Stimulated activated effector memory CD8-positive, alpha-beta T cell treated with anti-CD3 and anti-CD28 coated beads, Interleukin-12 subunit alpha, Interleukin-12 subunit beta, amount 100 ng/mL, for 72 hours (primary cell): ENCODE data around the gene CYB5RL.
"Not testable (repeated sequence)": the region's sequence is repeated elsewhere in the genome, so short reads cannot be mapped to it uniquely, and the experiment has no call there.

Experiments
- ATAC-seq: fragments of 150-1000 bp; cut with Tn5 transposase; 2 replicates; pipeline ENCODE4 v1.10.0; 2021
- DNase-seq, 2 donors: peaks; one replicate each; pipeline ENCODE4 v3.0.0; 2021 to 2022; ENCODE audit warnings: low spot score in 2 of 2
- H3K27ac Mint-ChIP-seq: one replicate; pipeline ENCODE4 v1.8.0; 2022; ENCODE audit warnings: mild to moderate bottlenecking, mixed read lengths
- H3K36me3 Mint-ChIP-seq: one replicate; pipeline ENCODE4 v1.8.0; 2022; ENCODE audit warnings: mild to moderate bottlenecking, mixed read lengths
- H3K4me1 Mint-ChIP-seq: one replicate; pipeline ENCODE4 v1.8.0; 2022; ENCODE audit warnings: mixed read lengths
- H3K4me3 Mint-ChIP-seq: one replicate; pipeline ENCODE4 v1.8.0; 2022; ENCODE audit warnings: mild to moderate bottlenecking, mixed read lengths
- H3K9me3 Mint-ChIP-seq: one replicate; pipeline ENCODE4 v1.8.0; 2022; ENCODE audit warnings: mixed read lengths

Gene CYB5RL

DNA sequence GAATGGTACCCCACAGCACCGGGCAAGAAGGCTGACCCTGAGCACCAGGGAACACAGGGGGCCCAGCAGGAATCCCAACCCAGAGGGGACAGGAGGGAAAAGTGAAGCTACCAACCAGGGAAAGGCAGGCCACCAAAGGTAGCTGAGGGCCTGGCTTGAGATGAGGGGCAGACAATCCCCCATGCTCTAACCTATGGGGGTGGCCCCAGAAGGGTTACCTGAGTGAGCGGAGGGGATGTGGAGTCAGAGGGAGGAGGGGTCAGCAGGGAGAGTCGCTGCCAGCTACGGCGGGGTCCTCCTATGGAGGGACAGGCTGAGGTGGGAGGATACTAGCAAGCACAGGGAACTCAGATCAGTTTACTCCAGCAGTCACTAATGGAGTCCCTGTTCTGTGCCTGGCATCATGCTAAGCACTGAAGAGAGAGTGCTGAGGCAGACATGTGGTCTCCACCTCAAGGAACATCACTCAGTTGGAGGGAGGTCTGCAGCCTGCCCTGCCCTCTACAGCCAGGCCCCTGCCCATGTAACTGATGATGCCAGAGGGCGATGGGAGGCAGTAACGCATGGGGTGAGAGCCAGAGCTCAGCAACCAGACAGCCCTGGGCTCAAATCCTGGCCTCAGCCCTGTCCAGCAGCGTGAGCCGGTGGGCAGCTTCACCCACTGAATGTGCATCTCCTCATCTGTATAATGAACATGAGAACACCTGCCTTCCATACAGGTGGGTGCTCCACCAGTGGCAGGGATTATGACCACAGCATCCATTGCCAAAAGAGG, 21.3 kb downstream of the CYB5RL start:
- no peak for DNase-seq
- Mint-ChIP-seq H3K36me3 (no peaks in the 10 kb centered on the region), H3K9me3 (no peaks in the 10 kb centered on the region), H3K4me3 (no peak overlapping the region), H3K27ac (peak overlapping the region; percentile 29), H3K4me1 (no peaks in the 10 kb centered on the region)
- ATAC-seq: no peak

DNA sequence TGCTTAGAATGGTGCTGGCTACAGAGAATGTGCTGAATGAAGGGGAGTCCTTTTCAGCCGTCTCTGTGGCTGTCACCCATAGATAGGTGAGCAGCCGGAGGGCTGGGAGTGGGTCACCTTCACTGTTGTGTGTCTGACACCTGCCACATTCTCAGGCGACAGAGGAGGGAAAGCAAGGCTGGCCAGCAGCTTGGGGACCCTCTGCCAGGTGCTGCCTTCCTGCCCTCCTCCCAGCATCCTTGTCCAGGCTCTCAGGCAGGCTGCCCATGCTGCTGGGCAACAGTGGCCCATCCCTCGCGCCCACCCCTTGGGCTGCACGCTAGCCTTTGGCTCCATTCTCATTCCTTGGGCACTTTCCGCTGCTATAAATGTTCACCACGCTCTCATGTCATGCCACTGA, 22.1 kb downstream of the CYB5RL start:
- no peaks in the 10 kb centered on the region for H3K9me3 Mint-ChIP-seq
- DNase-seq (no peak), ATAC-seq (no peak)
- H3K4me3 Mint-ChIP-seq: no peak overlapping the region
- H3K36me3 Mint-ChIP-seq: no peaks in the 10 kb centered on the region
- H3K4me1 Mint-ChIP-seq: no peaks in the 10 kb centered on the region
- no peak overlapping the region for H3K27ac Mint-ChIP-seq

- Mint-ChIP-seq H3K36me3 (no peaks in the 10 kb centered on the region), H3K4me1 (no peaks in the 10 kb centered on the region), H3K9me3 (no peaks in the 10 kb centered on the region), H3K27ac (peak overlapping the region; percentile 45), H3K4me3 (no peak overlapping the region)
- DNase-seq (no peak), ATAC-seq (peak; percentile 4)
Observed at GRCh38 chr1:54176621-54177327, 23.1 kb downstream of the CYB5RL start.

GRCh38 chr1:54174106-54174505, 25.7 kb downstream of the CYB5RL start:
- no peaks in the 10 kb centered on the region for H3K9me3 Mint-ChIP-seq
- H3K4me1 Mint-ChIP-seq: no peaks in the 10 kb centered on the region
- DNase-seq (no peak), ATAC-seq (no peak)
- no peaks in the 10 kb centered on the region for H3K36me3 Mint-ChIP-seq
- peak overlapping the region; percentile 14 for H3K27ac Mint-ChIP-seq
- no peak overlapping the region for H3K4me3 Mint-ChIP-seq

- DNase-seq: no peak
- H3K36me3 Mint-ChIP-seq: no peaks in the 10 kb centered on the region
- no peaks in the 10 kb centered on the region for H3K9me3 Mint-ChIP-seq
- H3K4me1 Mint-ChIP-seq: no peaks in the 10 kb centered on the region
- H3K27ac Mint-ChIP-seq: no peak overlapping the region
- H3K4me3 Mint-ChIP-seq: no peak overlapping the region
- no peak for ATAC-seq
Observed at GRCh38 chr1:54173681-54174080, 26.1 kb downstream of the CYB5RL start.

- no peaks in the 10 kb centered on the region for H3K36me3 Mint-ChIP-seq
- DNase-seq: no peak
- no peak overlapping the region for H3K27ac Mint-ChIP-seq
Observed at GRCh38 chr1:54172614-54173599, 26.9 kb downstream of the CYB5RL start.

GRCh38 chr1:54171606-54172005, 28.2 kb downstream of the CYB5RL start:
- no peaks in the 10 kb centered on the region for H3K4me1 Mint-ChIP-seq
- no peaks in the 10 kb centered on the region for H3K9me3 Mint-ChIP-seq
- no peaks in the 10 kb centered on the region for H3K36me3 Mint-ChIP-seq
- no peak for DNase-seq
- H3K4me3 Mint-ChIP-seq: no peak overlapping the region
- ATAC-seq: no peak
- H3K27ac Mint-ChIP-seq: no peak overlapping the region

More at GRCh38 chr1:54172614-54173599, 26.9 kb downstream of the CYB5RL start:
- Mint-ChIP-seq H3K4me3 (no peak overlapping the region), H3K9me3 (no peaks in the 10 kb centered on the region), H3K4me1 (no peaks in the 10 kb centered on the region)
- ATAC-seq: no peak

DNA sequence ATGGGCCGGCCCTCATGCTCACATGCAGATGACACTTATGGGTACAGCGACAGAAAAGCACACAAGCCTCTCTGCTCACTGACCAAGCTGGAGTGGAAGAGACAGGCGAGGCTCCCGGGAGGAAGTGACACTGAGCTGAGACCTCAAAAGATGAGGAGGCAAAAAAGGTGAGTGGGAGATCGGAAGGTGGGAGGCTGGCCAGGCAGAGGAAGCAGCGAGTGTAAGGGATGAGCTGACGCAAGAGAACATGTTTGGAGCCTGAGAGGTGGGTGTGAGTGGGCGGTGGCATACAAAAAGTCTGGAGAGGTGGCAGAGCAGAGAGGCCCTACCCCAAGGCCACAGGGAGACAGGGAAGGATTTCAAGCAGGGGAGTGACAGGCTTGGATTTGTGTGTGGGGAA, 28.8 kb downstream of the CYB5RL start:
- Mint-ChIP-seq H3K9me3 (no peaks in the 10 kb centered on the region), H3K4me1 (no peaks in the 10 kb centered on the region), H3K27ac (no peak overlapping the region), H3K36me3 (no peaks in the 10 kb centered on the region), H3K4me3 (no peak overlapping the region)
- no peak for ATAC-seq
- DNase-seq: no peak

DNA sequence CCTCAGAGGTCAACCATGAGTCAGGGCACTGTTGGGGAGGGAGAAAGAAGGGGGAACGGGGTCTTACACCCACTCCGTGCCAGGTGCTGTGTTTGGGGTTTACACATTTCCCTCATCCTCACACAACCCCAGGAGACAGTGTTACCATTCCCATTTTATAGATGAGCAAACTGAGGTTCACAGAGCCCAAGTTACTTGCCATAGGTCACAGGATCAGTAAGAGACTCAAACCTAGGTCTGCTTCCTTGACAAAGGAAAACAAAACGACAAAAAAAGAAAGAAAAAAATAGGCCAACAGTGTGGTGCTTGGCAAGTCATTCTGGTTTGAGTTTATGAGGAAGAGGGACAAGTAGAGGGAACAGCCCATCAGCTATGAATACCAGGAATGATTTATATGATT, 30.8 kb downstream of the CYB5RL start:
- no peak for DNase-seq

GRCh38 chr1:54168206-54168965, 31.4 kb downstream of the CYB5RL start:
- Mint-ChIP-seq H3K4me1 (no peaks in the 10 kb centered on the region), H3K27ac (no peak overlapping the region), H3K9me3 (no peaks in the 10 kb centered on the region), H3K4me3 (no peak overlapping the region), H3K36me3 (no peaks in the 10 kb centered on the region)
- ATAC-seq: no peak
- no peak for DNase-seq

More for the DNA sequence above, 30.8 kb downstream of the CYB5RL start:
- no peaks in the 10 kb centered on the region for H3K36me3 Mint-ChIP-seq
- no peaks in the 10 kb centered on the region for H3K9me3 Mint-ChIP-seq
- no peak overlapping the region for H3K27ac Mint-ChIP-seq
- H3K4me1 Mint-ChIP-seq: no peaks in the 10 kb centered on the region
- no peak for ATAC-seq
- no peak overlapping the region for H3K4me3 Mint-ChIP-seq

DNA sequence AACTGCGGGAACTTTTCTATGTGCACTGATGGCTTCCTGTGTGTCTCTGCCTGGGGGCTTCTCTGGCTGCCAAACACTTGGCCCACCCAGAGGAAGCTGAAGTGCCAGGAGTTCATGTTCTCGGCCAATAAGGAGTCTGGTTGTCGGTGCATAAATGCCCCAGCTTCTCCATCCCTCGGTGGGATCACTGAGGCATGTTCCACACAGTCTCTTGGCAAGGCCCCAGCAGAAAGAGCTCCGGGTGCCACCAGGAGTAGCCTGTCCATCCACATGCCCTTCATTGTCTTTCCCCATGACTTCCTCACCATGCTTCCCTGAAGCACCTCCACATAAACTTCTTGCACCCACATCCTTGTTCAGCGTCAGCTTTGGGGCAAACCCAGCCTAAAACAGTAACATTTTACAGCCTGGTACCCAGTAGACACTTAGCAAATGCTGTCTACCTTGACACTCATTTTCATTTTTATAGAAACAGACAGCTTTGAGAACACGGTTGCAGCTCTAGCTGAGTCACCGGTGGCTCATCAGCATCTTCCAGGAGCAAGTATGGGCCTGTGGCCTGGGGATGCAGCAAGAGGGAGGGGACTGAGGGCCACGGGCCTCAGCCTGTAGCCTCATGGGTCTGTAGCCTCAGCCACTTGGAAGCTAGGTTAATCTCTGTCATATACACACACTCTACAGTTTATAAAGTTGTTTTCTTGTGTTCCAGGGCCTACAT, 32.2 kb downstream of the CYB5RL start:
- Mint-ChIP-seq H3K27ac (no peak overlapping the region), H3K4me1 (no peaks in the 10 kb centered on the region), H3K4me3 (no peak overlapping the region), H3K36me3 (no peaks in the 10 kb centered on the region), H3K9me3 (no peaks in the 10 kb centered on the region)
- DNase-seq: no peak
- no peak for ATAC-seq

- not testable (repeated sequence) for H3K36me3 Mint-ChIP-seq, H3K9me3 Mint-ChIP-seq, H3K27ac Mint-ChIP-seq, ATAC-seq, DNase-seq, H3K4me1 Mint-ChIP-seq, H3K4me3 Mint-ChIP-seq
Observed at GRCh38 chr1:54166357-54166756, 33.5 kb downstream of the CYB5RL start.

DNA sequence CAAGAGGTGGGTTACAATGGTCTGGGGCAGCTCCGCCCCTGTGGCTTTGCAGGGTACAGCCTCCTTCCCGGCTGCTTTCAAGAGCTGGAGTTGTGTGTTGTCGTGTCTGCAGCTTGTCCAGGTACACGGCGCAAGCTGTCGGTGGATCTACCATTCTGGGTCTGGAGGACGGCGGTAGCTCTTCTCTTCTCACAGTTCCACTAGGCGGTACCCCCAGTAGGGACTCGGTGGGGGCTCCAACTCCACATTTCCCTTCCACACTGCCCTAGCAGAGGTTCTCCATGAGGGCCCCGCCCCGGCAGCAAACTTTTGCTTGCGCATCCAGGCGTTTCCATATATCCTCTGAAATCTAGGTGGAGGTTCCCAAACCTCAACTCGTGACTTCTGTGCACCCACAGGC, 34.7 kb downstream of the CYB5RL start:
- no peak overlapping the region for H3K27ac Mint-ChIP-seq
- no peaks in the 10 kb centered on the region for H3K9me3 Mint-ChIP-seq
- DNase-seq: no peak
- H3K36me3 Mint-ChIP-seq: no peaks in the 10 kb centered on the region
- H3K4me1 Mint-ChIP-seq: no peaks in the 10 kb centered on the region
- no peak overlapping the region for H3K4me3 Mint-ChIP-seq
- no peak for ATAC-seq

GRCh38 chr1:54163573-54163972, 36.3 kb downstream of the CYB5RL start:
- DNase-seq (no peak), ATAC-seq (no peak)
- Mint-ChIP-seq H3K4me3 (no peak overlapping the region), H3K9me3 (no peaks in the 10 kb centered on the region), H3K4me1 (no peaks in the 10 kb centered on the region), H3K36me3 (no peaks in the 10 kb centered on the region), H3K27ac (no peak overlapping the region)
